ENCODE measurements around the gene CERS2.
"Not testable (repeated sequence)": the region's sequence is repeated elsewhere in the genome, so short reads cannot be mapped to it uniquely, and the experiment has no call there.

Gene CERS2

GRCh38 chr1:150970808-150971582 is 3.6 kb downstream of the CERS2 start:
- DNase-seq (ENCODE audit: low spot score): peak; percentile 88

- DNase-seq (ENCODE audit: low spot score): no peak
Measured at GRCh38 chr1:150969626-150970025, 5.0 kb downstream of the CERS2 start.

- no peak for DNase-seq (ENCODE audit: low spot score)
Measured at GRCh38 chr1:150968491-150968890, 6.1 kb downstream of the CERS2 start.

GRCh38 chr1:150967936-150968335 is 6.7 kb downstream of the CERS2 start:
- DNase-seq (ENCODE audit: low spot score): no peak

- DNase-seq (ENCODE audit: low spot score): no peak
Measured at GRCh38 chr1:150966011-150966410, 8.6 kb downstream of the CERS2 start.

- DNase-seq (ENCODE audit: low spot score): no peak
Measured at GRCh38 chr1:150965605-150966004, 9.0 kb downstream of the CERS2 start.

- DNase-seq (ENCODE audit: low spot score): no peak
Measured at GRCh38 chr1:150964164-150964489, 10.5 kb downstream of the CERS2 start.

GRCh38 chr1:150963321-150964163 is 11.1 kb downstream of the CERS2 start:
- no peak for DNase-seq (ENCODE audit: low spot score)

- DNase-seq (ENCODE audit: low spot score): no peak
Measured at GRCh38 chr1:150961756-150962155, 12.9 kb downstream of the CERS2 start.

- DNase-seq (ENCODE audit: low spot score): no peak
Measured at GRCh38 chr1:150960646-150961045, 14.0 kb downstream of the CERS2 start.

GRCh38 chr1:150957666-150958065 is 17.0 kb downstream of the CERS2 start:
- DNase-seq (ENCODE audit: low spot score): no peak

GRCh38 chr1:150955280-150955679 is 19.4 kb downstream of the CERS2 start:
- no peak for DNase-seq (ENCODE audit: low spot score)

GRCh38 chr1:150954708-150955107 is 19.9 kb downstream of the CERS2 start:
- DNase-seq (ENCODE audit: low spot score): no peak

- DNase-seq (ENCODE audit: low spot score): no peak
Measured at GRCh38 chr1:150944856-150945255, 29.8 kb downstream of the CERS2 start.

- DNase-seq (ENCODE audit: low spot score): no peak
Measured at GRCh38 chr1:150931773-150932172, 42.9 kb downstream of the CERS2 start.

- not testable (repeated sequence) for DNase-seq (ENCODE audit: low spot score)
Measured at GRCh38 chr1:150928775-150929174, 45.9 kb downstream of the CERS2 start.

- no peak for DNase-seq (ENCODE audit: low spot score)
Measured at GRCh38 chr1:150928286-150928685, 46.3 kb downstream of the CERS2 start.

GRCh38 chr1:150927624-150928023 is 47.0 kb downstream of the CERS2 start:
- DNase-seq (ENCODE audit: low spot score): no peak

GRCh38 chr1:150926097-150926741 is 48.4 kb downstream of the CERS2 start, which contains the start of gene SETDB1:
Gene SETDB1 (plus strand): TSS chr1:150926363. CDS start chr1:150927715, 1,352 bp downstream.
- peak; percentile 71 for DNase-seq (ENCODE audit: low spot score)

GRCh38 chr1:150925080-150925479 is 49.6 kb downstream of the CERS2 start:
- DNase-seq (ENCODE audit: low spot score): no peak

GRCh38 chr1:150922519-150922975 is 52.1 kb downstream of the CERS2 start:
- peak; percentile 58 for DNase-seq (ENCODE audit: low spot score)

GRCh38 chr1:150917387-150917786 is 57.2 kb downstream of the CERS2 start:
- no peak for DNase-seq (ENCODE audit: low spot score)

Measured in HuH-7 (cell line).